22Rv1 (cell line): Measurements from ENCODE around the gene SNX6.

Source experiments
- H3K27ac ChIP-seq: fragments of 450-650 bp; 2 replicates; pipeline ENCODE4 v1.5.1; 2017
- CTCF ChIP-seq: fragments of 450-650 bp; IDR thresholded peaks from 2 replicates; pipeline ENCODE4 v1.5.1; 2017; ENCODE audit warnings: mild to moderate bottlenecking
- ZFX ChIP-seq: fragments of 450-650 bp; IDR thresholded peaks from 2 replicates; pipeline ENCODE4 v1.6.1; 2017; ENCODE audit warnings: antibody characterized with exemption, borderline replicate concordance

The SNX6 gene

GRCh38 chr14:34615507-34615906 lies 14.4 kb downstream of the SNX6 start:
- H3K27ac ChIP-seq, result no peak overlapping the region
- no peak for TF ChIP-seq CTCF
- TF ChIP-seq ZFX, result no peak

DNA sequence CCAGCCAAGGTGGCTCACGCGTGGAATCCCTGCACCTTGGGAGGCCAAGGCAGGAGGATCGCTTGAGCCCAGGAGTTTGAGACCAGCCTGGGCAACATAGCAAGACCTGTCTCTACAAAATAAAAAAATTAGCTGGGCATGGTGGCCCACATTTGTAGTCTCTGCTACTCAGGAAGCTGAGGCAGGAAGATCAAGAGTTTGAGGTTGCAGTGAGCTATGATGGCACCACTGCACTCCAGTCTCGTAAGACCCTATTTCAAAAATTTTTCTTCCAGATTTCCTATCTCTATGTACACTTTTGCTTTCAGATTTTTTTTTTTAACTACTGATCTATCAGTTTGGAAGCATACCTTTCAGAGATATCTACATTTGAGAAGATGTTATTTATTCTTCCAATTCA lies 15.3 kb downstream of the SNX6 start:
- H3K27ac ChIP-seq, result no peak overlapping the region
- TF ChIP-seq CTCF (no peak), ZFX (no peak)

DNA sequence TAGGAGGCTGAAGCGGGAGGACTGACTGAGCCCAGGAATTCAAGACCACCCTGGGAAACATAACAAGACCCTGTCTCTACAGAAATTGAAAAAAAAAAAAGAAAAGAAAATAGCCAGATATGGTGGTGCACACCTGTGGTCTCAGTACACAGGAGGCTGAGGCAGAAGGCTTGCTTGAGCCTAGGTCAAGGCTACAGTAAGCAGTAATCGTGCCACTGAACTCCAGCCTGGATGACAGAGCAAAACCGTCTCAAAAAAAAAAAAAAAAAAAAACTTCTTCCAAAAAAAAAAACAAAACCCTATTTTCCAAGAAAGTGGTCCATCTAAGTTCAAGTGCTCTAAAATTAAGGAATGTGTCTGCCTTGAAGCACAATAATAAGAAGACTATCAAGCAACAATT lies 19.8 kb downstream of the SNX6 start:
- H3K27ac ChIP-seq, result no peak overlapping the region
- TF ChIP-seq ZFX (no peak), CTCF (no peak)

- no peak for TF ChIP-seq ZFX
- no peak for TF ChIP-seq CTCF
These were observed 24.5 kb downstream of the SNX6 start for GRCh38 chr14:34605461-34605860.

GRCh38 chr14:34604995-34605394 lies 25.0 kb downstream of the SNX6 start:
- H3K27ac ChIP-seq, result no peak overlapping the region

More at GRCh38 chr14:34605461-34605860, 24.5 kb downstream of the SNX6 start:
- no peak overlapping the region for H3K27ac ChIP-seq

GRCh38 chr14:34596891-34597290 lies 33.1 kb downstream of the SNX6 start:
- TF ChIP-seq CTCF, result no peak

More at GRCh38 chr14:34604995-34605394, 25.0 kb downstream of the SNX6 start:
- TF ChIP-seq CTCF (no peak), ZFX (no peak)

GRCh38 chr14:34593740-34594375 lies 36.1 kb downstream of the SNX6 start:
- TF ChIP-seq CTCF, result no peak
- TF ChIP-seq ZFX, result no peak
- H3K27ac ChIP-seq, result no peak overlapping the region

More at GRCh38 chr14:34596891-34597290, 33.1 kb downstream of the SNX6 start:
- H3K27ac ChIP-seq, result no peak overlapping the region
